GM20000 (cell line): ENCODE data around the gene PTPN22.

Experiments
- DNase-seq: peaks from one replicate; pipeline ENCODE4 v3.0.0; 2012; ENCODE audit warnings: low spot score
- CTCF ChIP-seq: IDR thresholded peaks from 2 replicates; pipeline ENCODE4 v1.5.1; 2012; ENCODE audit warnings: mild to moderate bottlenecking, control low read depth; ENCODE audit errors: extremely low read depth, missing control alignments

PTPN22 gene

GRCh38 chr1:113793878-113794834 lies 77.4 kb downstream of the PTPN22 start:
- no peak for DNase-seq

GRCh38 chr1:113792986-113793385 lies 78.5 kb downstream of the PTPN22 start:
- no peak for TF ChIP-seq CTCF

More at GRCh38 chr1:113793878-113794834, 77.4 kb downstream of the PTPN22 start:
- no peak for TF ChIP-seq CTCF

GRCh38 chr1:113792471-113792870 lies 79.0 kb downstream of the PTPN22 start:
- no peak for DNase-seq
- TF ChIP-seq CTCF, result no peak

More at GRCh38 chr1:113792986-113793385, 78.5 kb downstream of the PTPN22 start:
- DNase-seq, result no peak

GRCh38 chr1:113788802-113789201 lies 82.7 kb downstream of the PTPN22 start:
- no peak for TF ChIP-seq CTCF
- DNase-seq, result no peak

GRCh38 chr1:113787663-113788062 lies 83.8 kb downstream of the PTPN22 start:
- DNase-seq, result no peak
- TF ChIP-seq CTCF, result no peak

- DNase-seq, result no peak
- no peak for TF ChIP-seq CTCF
Observed at GRCh38 chr1:113786069-113786468, 85.4 kb downstream of the PTPN22 start.

- peak; percentile 11 for DNase-seq
- no peak for TF ChIP-seq CTCF
Observed at GRCh38 chr1:113784104-113784779, 87.3 kb downstream of the PTPN22 start.
